ENCODE data around the gene MACF1.

MACF1 gene

GRCh38 chr1:39214998-39215873, 10.7 kb downstream of the MACF1 start:
- DNase-seq: no peak

- DNase-seq: no peak
Measured at GRCh38 chr1:39216771-39217170, 12.3 kb downstream of the MACF1 start.

- no peak for DNase-seq
Measured at GRCh38 chr1:39220891-39221870, 16.7 kb downstream of the MACF1 start.

- no peak for DNase-seq
Measured at GRCh38 chr1:39224295-39224829, 19.9 kb downstream of the MACF1 start.

- no peak for DNase-seq
Measured at GRCh38 chr1:39226836-39227235, 22.3 kb downstream of the MACF1 start.

- no peak for DNase-seq
Measured at GRCh38 chr1:39228252-39228651, 23.8 kb downstream of the MACF1 start.

- no peak for DNase-seq
Measured at GRCh38 chr1:39229504-39229903, 25.0 kb downstream of the MACF1 start.

GRCh38 chr1:39230261-39231190, 26.0 kb downstream of the MACF1 start:
- DNase-seq: no peak

- no peak for DNase-seq
Measured at GRCh38 chr1:39236971-39237370, 32.5 kb downstream of the MACF1 start.

- DNase-seq: peak; percentile 63
Measured at GRCh38 chr1:39238476-39238875, 34.0 kb downstream of the MACF1 start.

GRCh38 chr1:39239968-39240367, 35.5 kb downstream of the MACF1 start:
- DNase-seq: no peak

- DNase-seq: no peak
Measured at GRCh38 chr1:39243302-39243701, 38.8 kb downstream of the MACF1 start.

GRCh38 chr1:39250460-39251240, 46.2 kb downstream of the MACF1 start:
- DNase-seq: no peak

GRCh38 chr1:39255222-39255621, 50.7 kb downstream of the MACF1 start:
- DNase-seq: no peak

GRCh38 chr1:39258146-39258924, 53.8 kb downstream of the MACF1 start:
- DNase-seq: peak; percentile 62

- DNase-seq: no peak
Measured at GRCh38 chr1:39258925-39259244, 54.4 kb downstream of the MACF1 start.

GRCh38 chr1:39261712-39262221, 57.3 kb downstream of the MACF1 start:
- DNase-seq: no peak

GRCh38 chr1:39262802-39263201, 58.3 kb downstream of the MACF1 start:
- DNase-seq: no peak

GRCh38 chr1:39266269-39266668, 61.8 kb downstream of the MACF1 start:
- DNase-seq: no peak

- no peak for DNase-seq
Measured at GRCh38 chr1:39266792-39267191, 62.3 kb downstream of the MACF1 start.
